Activated T-cell treated with anti-CD3 and anti-CD28 coated beads, Interleukin-2, amount 50 U/mL, for 24 hours (primary cell): ENCODE data around the gene ADGRV1.

Source experiments
- DNase-seq: peaks from one replicate; pipeline ENCODE4 v3.0.0-alpha.2; 2020
- H3K27ac Mint-ChIP-seq: 2 replicates; pipeline ENCODE4 v1.8.0; 2020; ENCODE audit warnings: mild to moderate bottlenecking, mixed read lengths
- H3K27me3 Mint-ChIP-seq: 2 replicates; pipeline ENCODE4 v1.8.0; 2020; ENCODE audit warnings: mixed read lengths
- H3K36me3 Mint-ChIP-seq: 2 replicates; pipeline ENCODE4 v1.8.0; 2020; ENCODE audit warnings: low read depth, mixed read lengths
- H3K4me1 Mint-ChIP-seq: 2 replicates; pipeline ENCODE4 v1.8.0; 2020; ENCODE audit warnings: low read depth, mixed read lengths
- H3K4me3 Mint-ChIP-seq: 2 replicates; pipeline ENCODE4 v1.8.0; 2020; ENCODE audit warnings: mild to moderate bottlenecking, moderate library complexity, mixed read lengths
- H3K9me3 Mint-ChIP-seq: 2 replicates; pipeline ENCODE4 v1.8.0; 2020; ENCODE audit warnings: mixed read lengths

ADGRV1 gene

DNA sequence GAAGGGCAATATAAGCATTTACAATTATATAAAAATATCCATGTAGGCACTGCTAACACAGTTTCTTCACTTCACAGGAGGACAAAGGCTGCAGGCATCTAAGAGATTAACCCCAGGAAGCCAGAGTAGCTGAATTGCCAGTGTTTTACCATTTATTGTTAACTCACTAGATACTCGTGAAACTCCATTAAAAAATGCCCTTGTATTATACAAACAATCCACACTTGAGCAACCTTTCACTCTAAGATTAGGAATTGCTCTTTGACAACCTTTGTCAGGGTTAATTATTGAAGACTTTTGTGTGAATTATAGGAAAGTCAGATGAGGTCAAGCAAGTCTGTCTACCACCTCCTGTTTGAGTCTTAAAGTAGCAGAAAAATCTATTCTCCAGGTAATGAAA lies 317.8 kb downstream of the ADGRV1 start:
- no peaks in the 10 kb centered on the region for H3K9me3 Mint-ChIP-seq
- no peaks in the 10 kb centered on the region for H3K36me3 Mint-ChIP-seq
- H3K4me3 Mint-ChIP-seq = no peak overlapping the region
- H3K4me1 Mint-ChIP-seq = peaks cover 33% of the 10 kb centered on the region
- DNase-seq = no peak
- no peak overlapping the region for H3K27ac Mint-ChIP-seq
- peaks cover 52% of the 10 kb centered on the region for H3K27me3 Mint-ChIP-seq

DNA sequence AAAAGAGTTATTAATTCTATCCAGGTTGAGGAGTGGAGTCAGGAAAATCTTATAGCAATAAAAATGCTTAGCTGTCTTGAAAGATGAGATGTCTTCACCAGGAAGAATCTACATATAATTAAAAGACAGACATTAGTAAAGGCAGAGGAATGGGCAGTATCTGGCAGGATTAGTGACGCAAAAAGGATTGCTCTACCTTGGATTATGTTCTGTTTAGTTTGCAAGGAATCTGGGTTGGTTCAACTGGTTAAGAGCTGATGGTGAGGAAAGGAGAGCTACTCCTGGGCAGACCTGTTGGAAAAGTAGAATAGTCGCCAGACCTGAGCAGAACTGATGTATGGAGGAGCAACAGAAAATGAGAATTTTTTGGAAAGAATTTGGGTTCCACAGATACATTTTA lies 318.5 kb downstream of the ADGRV1 start:
- no peaks in the 10 kb centered on the region for H3K36me3 Mint-ChIP-seq
- H3K27me3 Mint-ChIP-seq = peaks cover 55% of the 10 kb centered on the region
- H3K27ac Mint-ChIP-seq = no peak overlapping the region
- no peaks in the 10 kb centered on the region for H3K9me3 Mint-ChIP-seq
- peaks cover 27% of the 10 kb centered on the region for H3K4me1 Mint-ChIP-seq
- no peak overlapping the region for H3K4me3 Mint-ChIP-seq
- no peak for DNase-seq

DNA sequence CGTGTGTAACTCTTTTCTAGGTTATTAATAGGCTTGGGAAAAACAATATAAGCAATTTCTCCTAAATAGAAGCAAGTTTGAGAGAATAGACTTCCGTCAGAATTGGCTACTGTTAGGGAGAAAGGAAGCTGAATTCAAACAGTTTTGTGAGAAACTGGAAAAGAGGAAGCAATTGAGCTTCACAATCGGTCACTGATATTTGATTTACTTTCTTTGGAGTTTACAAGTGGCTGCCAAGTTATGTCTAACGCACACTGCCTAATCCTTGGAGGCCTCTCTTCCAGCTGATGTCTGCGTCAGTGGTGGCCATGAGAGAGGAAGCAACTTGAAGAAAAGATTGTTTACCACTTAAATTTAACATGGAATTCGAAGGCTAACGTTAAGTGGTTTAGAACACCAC lies 319.5 kb downstream of the ADGRV1 start:
- Mint-ChIP-seq H3K27me3 (peaks cover 58% of the 10 kb centered on the region), H3K27ac (no peak overlapping the region), H3K4me3 (no peak overlapping the region), H3K9me3 (no peaks in the 10 kb centered on the region), H3K36me3 (no peaks in the 10 kb centered on the region), H3K4me1 (peaks cover 17% of the 10 kb centered on the region)
- no peak for DNase-seq

DNA sequence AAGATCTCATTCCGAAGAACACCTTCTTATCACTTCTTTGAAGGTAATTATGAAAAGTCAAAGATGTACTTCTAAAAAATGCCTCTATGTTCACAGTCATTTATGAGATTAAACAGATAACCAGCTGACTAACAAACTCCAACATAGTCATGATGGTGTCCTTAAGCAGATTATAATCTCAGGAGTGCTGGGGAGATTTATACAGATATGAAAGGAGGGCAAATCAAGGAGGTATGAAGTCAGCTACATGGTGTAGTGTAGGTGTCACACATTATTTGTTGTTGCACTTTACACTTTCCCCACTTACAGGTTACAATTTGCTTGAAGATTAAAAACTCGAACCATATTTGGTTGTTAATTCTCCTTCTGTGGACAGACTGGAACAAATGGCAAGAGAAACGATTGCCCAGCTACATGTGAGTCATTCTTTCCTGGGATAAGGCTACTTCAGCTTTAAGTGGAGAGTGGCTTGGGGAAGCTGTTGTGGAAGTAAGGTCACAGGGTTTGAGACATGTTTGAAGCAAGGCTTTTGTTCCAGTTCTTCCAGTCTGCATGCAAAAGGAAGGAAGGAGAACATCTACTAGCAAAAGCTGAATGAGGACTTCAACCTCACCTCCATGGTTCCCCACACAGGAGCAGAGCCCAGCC lies 320.1 kb downstream of the ADGRV1 start:
- H3K27ac Mint-ChIP-seq = no peak overlapping the region
- peaks cover 13% of the 10 kb centered on the region for H3K4me1 Mint-ChIP-seq
- no peak for DNase-seq
- peaks cover 62% of the 10 kb centered on the region for H3K27me3 Mint-ChIP-seq
- no peaks in the 10 kb centered on the region for H3K9me3 Mint-ChIP-seq
- H3K36me3 Mint-ChIP-seq = no peaks in the 10 kb centered on the region
- H3K4me3 Mint-ChIP-seq = no peak overlapping the region

DNA sequence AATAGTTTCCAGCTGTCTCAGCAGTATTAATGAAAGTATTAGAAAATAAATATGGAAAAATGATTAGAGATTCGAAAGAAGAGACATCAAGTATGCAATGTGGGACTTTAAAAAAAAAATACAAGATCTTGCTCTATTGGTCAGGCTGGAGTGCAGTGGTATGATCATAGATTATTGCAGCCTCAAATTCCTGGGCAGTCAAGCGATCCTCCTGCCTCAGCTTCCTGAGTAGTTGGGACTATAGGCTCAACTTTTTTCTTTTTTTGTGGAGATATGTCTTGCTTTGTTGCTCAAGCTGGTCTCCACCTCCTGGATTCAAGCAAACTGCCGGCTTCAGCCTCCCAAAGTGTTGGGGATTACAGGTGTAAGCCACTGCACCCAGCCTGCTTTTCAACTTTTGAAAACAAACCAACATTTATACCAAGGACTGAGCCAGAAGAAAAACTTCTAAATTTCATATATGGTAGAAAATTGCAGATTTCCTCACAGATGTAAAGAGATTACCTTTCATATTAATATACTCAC lies 323.1 kb downstream of the ADGRV1 start:
- Mint-ChIP-seq H3K9me3 (no peaks in the 10 kb centered on the region), H3K4me1 (peaks cover 4% of the 10 kb centered on the region), H3K27me3 (peaks cover 59% of the 10 kb centered on the region)

DNA sequence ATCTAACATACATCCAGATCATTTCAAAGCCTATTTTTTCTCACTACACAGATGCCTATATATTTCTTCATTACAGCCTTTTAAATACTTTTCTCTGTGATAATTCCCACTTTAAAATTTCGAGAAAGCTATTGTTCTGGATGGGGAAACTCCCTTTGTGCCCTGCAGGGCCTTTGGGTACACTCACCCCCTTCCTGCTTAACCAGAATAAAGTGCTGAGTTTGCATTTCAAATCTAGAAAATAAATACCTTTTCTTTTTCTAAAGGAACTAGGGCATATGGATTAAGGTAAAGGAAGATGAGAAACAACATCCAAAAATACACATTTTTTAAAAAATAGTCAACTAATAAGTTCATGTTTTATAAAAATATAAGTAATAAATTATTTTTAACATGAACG lies 323.9 kb downstream of the ADGRV1 start:
- peaks cover 58% of the 10 kb centered on the region for H3K27me3 Mint-ChIP-seq
- DNase-seq = no peak
- H3K9me3 Mint-ChIP-seq = no peaks in the 10 kb centered on the region
- H3K27ac Mint-ChIP-seq = no peak overlapping the region
- H3K36me3 Mint-ChIP-seq = no peaks in the 10 kb centered on the region
- H3K4me1 Mint-ChIP-seq = peaks cover 4% of the 10 kb centered on the region
- H3K4me3 Mint-ChIP-seq = no peak overlapping the region

More for the DNA sequence above, 323.1 kb downstream of the ADGRV1 start:
- Mint-ChIP-seq H3K27ac (no peak overlapping the region), H3K36me3 (no peaks in the 10 kb centered on the region), H3K4me3 (no peak overlapping the region)
- DNase-seq = no peak

DNA sequence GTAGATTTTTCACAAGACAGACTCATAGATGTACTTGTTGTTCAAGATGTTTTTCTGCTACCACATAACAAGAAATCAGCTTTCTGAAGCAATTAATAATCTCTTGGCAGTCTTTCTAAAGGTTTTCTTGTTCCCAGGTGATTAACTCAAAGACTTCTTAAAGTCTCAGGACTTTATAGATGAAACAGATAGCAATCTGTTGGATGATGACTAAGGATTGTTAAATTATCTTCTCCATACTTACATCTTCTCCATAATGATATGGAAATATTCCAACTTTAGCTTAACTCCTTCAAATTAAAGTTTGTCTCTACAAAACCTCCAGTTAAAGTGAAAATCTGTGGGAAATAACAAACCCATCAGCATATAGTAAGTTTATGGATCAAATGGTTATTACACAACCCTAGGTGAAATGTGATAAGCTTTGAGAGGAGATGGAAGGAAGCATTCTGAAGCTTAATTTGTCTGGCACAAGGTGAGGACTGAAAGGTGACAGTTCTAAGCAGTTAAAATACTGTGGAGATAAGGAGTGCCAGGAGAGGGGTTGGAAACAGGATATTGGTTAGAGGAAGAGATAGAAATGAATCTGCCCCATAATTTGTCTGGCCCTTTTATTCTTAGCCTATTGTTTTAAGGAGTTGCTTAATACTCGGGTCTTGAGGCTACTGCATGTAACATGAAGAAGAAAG lies 326.7 kb downstream of the ADGRV1 start:
- peaks cover 38% of the 10 kb centered on the region for H3K27me3 Mint-ChIP-seq
- no peaks in the 10 kb centered on the region for H3K4me1 Mint-ChIP-seq
- H3K9me3 Mint-ChIP-seq = no peaks in the 10 kb centered on the region
- H3K36me3 Mint-ChIP-seq = no peaks in the 10 kb centered on the region
- DNase-seq = no peak
- H3K27ac Mint-ChIP-seq = no peak overlapping the region
- no peak overlapping the region for H3K4me3 Mint-ChIP-seq

DNA sequence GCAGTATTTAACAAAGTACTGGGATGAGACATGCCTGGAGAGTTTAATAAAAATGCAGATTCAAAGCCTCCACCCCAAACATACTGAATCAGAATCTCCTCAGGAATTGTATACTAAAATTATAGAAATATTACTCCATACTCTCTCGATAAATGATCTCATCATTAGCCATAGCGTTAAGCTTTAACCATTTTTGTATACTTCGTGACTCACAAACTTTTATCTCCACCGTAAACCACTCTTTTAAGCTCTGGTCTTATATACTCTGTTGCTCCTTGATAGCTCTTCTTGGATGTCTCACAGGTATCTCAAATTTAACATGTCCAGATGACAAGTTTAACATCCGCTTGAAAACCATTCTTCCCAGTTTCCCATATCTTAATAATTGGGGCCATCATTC lies 327.8 kb downstream of the ADGRV1 start:
- Mint-ChIP-seq H3K9me3 (no peaks in the 10 kb centered on the region), H3K36me3 (no peaks in the 10 kb centered on the region), H3K4me3 (no peak overlapping the region), H3K4me1 (no peaks in the 10 kb centered on the region), H3K27ac (no peak overlapping the region), H3K27me3 (peaks cover 32% of the 10 kb centered on the region)
- DNase-seq = no peak

DNA sequence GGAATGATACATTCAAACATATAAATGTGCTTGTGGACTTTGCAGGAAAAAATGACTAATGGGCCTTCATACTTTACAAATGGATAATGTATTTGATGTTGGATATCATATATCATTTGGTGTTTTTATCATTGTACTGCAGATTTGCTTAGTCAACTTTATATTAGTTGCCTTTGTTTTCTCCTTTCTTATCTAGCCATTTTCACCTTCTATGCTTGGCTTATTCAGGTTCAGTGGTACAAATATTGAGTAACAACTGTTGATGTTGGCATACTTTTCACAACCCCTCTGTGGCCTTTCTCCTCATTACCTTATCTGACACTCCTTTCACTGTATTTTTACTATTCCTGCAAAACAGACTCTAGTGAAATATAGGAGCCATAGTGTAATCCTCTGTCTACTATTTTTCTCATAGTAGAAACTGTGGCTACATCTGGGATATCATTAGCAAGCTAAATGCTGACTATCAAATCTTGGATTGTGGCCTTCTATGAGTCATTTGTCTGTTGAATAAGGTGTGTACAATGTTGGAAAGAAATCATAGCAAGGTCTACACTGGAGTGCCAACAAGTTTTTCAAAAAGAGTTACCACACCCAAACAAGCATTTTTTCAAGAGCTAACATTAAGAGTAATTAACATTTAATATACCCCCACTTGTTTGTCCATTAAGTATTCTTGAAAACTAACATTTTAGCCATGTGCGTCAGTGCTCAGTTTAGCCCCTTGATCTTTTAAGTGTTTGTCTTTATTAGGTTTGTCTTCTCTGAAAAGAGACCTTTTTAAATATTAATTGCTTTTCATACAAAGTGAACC lies 330.1 kb downstream of the ADGRV1 start:
- H3K4me1 Mint-ChIP-seq = no peaks in the 10 kb centered on the region

DNA sequence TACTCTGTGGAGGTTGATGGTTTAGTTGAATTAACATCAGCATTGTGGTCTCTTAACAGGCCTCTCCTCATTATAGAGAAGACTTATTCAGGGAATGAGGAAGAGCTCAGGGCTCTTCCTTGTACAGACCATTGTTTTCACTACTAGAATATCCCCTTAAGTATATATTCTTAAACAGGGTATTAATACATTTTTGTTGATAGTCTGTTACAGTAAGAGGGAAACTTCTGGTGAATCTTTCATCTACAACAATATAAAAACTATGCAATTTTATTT lies 330.7 kb downstream of the ADGRV1 start:
- Mint-ChIP-seq H3K4me1 (no peaks in the 10 kb centered on the region), H3K36me3 (no peaks in the 10 kb centered on the region), H3K4me3 (no peak overlapping the region), H3K27ac (no peak overlapping the region), H3K27me3 (peaks cover 16% of the 10 kb centered on the region), H3K9me3 (no peaks in the 10 kb centered on the region)
- no peak for DNase-seq

More for the DNA sequence above, 330.1 kb downstream of the ADGRV1 start:
- Mint-ChIP-seq H3K27me3 (peaks cover 22% of the 10 kb centered on the region), H3K27ac (no peak overlapping the region), H3K4me3 (no peak overlapping the region), H3K9me3 (no peaks in the 10 kb centered on the region), H3K36me3 (no peaks in the 10 kb centered on the region)
- DNase-seq = no peak

DNA sequence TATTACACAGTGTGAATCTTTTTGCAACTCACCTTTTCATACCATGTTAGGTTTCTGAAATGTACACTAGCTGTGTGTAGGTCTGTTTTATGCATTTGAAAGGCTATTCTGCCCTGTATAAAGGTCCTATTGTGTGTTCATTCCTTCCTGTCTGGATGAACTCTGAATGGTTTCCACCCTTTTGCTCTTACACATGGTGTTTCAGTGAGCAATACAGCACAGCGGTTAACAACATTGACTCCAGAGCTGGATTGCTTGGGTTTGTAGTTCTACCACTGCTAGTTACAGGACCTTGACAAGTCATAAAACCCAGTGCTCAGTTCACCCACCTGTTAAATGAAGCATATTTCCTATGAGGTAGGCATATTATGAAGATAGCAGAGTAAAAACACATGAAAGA lies 331.6 kb downstream of the ADGRV1 start:
- H3K9me3 Mint-ChIP-seq = no peaks in the 10 kb centered on the region
- H3K27ac Mint-ChIP-seq = no peak overlapping the region
- DNase-seq = no peak
- H3K4me3 Mint-ChIP-seq = no peak overlapping the region
- H3K4me1 Mint-ChIP-seq = no peaks in the 10 kb centered on the region
- H3K27me3 Mint-ChIP-seq = peaks cover 14% of the 10 kb centered on the region
- H3K36me3 Mint-ChIP-seq = no peaks in the 10 kb centered on the region

DNA sequence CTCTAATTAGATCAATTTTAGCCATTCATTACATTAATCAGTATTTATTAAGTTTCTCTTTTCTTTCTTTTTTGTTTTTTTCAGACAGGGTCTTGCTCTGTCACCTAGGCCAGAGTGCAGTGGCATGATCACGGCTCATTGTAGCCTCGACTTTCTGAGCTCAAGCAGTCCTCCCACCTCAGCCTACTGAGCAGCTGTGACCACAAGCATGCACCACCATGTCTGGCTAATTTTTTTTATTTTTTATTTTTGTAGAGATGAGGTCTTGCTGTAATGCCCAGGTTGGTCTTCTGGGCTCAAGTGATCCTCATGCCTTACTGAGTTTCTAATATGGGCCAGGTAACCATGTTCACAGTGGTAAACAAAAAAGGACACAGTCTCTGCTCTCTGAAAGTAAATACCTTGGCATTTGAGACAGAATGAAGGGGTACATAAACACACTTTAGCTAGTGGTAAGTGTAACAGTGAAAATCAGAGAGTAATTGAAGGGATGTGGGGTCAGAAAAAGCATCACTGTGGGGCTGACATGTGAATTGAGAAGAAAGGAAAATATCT lies 336.3 kb downstream of the ADGRV1 start:
- no peak overlapping the region for H3K4me3 Mint-ChIP-seq
- H3K27ac Mint-ChIP-seq = no peak overlapping the region
- H3K36me3 Mint-ChIP-seq = no peaks in the 10 kb centered on the region
- no peak for DNase-seq
- peaks cover 6% of the 10 kb centered on the region for H3K4me1 Mint-ChIP-seq
- H3K9me3 Mint-ChIP-seq = no peaks in the 10 kb centered on the region
- no peaks in the 10 kb centered on the region for H3K27me3 Mint-ChIP-seq

DNA sequence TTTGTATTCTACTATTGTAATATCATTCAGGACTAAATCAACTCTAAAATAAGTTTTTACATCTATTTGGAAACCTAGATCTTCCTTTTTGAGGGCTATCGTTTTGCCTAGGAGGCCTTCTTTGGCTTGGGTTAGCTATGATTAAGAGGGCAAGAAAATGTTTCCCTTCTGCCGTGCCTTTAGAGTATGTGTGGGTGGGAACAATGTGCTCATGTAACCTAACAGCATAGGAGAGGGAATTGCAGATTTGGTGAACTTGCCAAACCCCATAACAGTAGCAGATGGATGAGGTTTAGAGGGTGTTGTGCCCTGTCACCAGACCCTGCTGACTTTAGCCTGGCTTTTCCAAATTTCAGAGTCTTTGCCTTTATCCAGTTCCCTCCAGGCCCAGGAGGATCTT lies 339.0 kb downstream of the ADGRV1 start:
- no peak overlapping the region for H3K27ac Mint-ChIP-seq
- no peaks in the 10 kb centered on the region for H3K36me3 Mint-ChIP-seq
- DNase-seq = no peak
- peaks cover 6% of the 10 kb centered on the region for H3K4me1 Mint-ChIP-seq
- no peak overlapping the region for H3K4me3 Mint-ChIP-seq
- H3K27me3 Mint-ChIP-seq = no peaks in the 10 kb centered on the region
- H3K9me3 Mint-ChIP-seq = no peaks in the 10 kb centered on the region

DNA sequence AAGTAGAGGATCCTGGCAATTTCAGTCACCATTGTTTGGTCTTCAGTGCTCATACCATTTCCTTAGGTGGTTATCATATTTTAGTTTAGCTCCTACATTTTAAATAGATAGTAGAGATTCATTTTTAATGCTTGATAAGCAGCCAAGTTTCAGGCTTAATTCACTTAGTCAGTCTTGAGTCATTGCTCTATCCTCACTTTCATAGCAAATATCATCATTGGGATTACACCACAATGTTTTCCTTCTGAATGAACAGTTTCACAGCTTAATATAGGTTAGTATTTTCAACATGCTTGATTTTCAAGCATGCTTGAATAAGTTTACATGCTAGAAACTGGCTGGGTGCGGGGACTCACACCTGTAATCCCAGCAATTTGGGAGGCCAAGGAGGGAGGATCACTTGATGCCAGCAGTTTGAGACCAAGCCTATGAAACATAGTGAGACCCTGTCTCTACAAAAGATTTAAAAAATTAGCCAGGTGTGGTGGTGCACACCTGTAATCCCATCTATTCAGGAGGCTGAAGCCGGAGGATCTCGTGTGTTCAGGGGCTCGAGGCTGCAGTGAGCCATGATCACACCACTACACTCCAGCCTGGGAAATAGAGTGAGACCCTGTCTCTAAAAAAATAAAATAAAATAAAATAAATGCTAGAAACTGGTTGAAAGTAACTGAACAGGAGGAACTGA lies 339.9 kb downstream of the ADGRV1 start:
- Mint-ChIP-seq H3K4me3 (no peak overlapping the region), H3K4me1 (peaks cover 6% of the 10 kb centered on the region), H3K36me3 (no peaks in the 10 kb centered on the region), H3K9me3 (no peaks in the 10 kb centered on the region), H3K27ac (no peak overlapping the region), H3K27me3 (no peaks in the 10 kb centered on the region)
- no peak for DNase-seq
